A549 (cell line): Measurements from ENCODE around the gene PDE4D.

Source experiments
- CBX8 ChIP-seq: fragments of 200-600 bp; sonication (generic); IDR thresholded peaks from 2 replicates; pipeline ENCODE4 v1.6.1; 2016
- CEBPB ChIP-seq, 2 experiments: fragments of >200 bp in 1 of 2; sonication (Bioruptor Twin) in 1 of 2; formaldehyde crosslinking in 1 of 2; IDR thresholded peaks; 2 replicates each; pipeline ENCODE4 v1.6.1; 2012 to 2016
- JUN ChIP-seq, 2 experiments: fragments of >200 bp; sonication (Bioruptor Twin); formaldehyde crosslinking; IDR thresholded peaks; 2 replicates in 1 of 2; 3 replicates in 1 of 2; pipeline ENCODE4 v1.6.1; 2016 to 2017
- JUNB ChIP-seq: fragments of >200 bp; sonication (Bioruptor Twin); formaldehyde crosslinking; IDR thresholded peaks from 2 replicates; pipeline ENCODE4 v1.6.1; 2016
- MAZ ChIP-seq: fragments of 150-350 bp; IDR thresholded peaks from 2 replicates; pipeline ENCODE4 v1.6.1; 2014; ENCODE audit warnings: antibody characterized with exemption, low read depth, low read length, borderline replicate concordance
- PHF8 ChIP-seq: fragments of 200-600 bp; sonication (generic); IDR thresholded peaks from 2 replicates; pipeline ENCODE4 v1.6.1; 2016; ENCODE audit warnings: low read depth, mild to moderate bottlenecking, antibody characterized with exemption, moderate library complexity, borderline replicate concordance
- POLR2A ChIP-seq: IDR thresholded peaks from 2 replicates; pipeline ENCODE4 v1.6.1; 2012; ENCODE audit warnings: mild to moderate bottlenecking, low read length
- RAD21 ChIP-seq, 2 experiments: fragments of >200 bp in 1 of 2; sonication (Bioruptor Twin) in 1 of 2; formaldehyde crosslinking in 1 of 2; IDR thresholded peaks in 1 of 2; conservative IDR thresholded peaks in 1 of 2; 2 replicates in 1 of 2; 3 replicates in 1 of 2; pipeline ENCODE4 v1.6.1; 2012 to 2018; ENCODE audit warnings: inconsistent platforms in 1 of 2
- RFX5 ChIP-seq: fragments of 450-650 bp; IDR thresholded peaks from 2 replicates; pipeline ENCODE4 v1.7.1; 2014; ENCODE audit warnings: antibody characterized with exemption, mild to moderate bottlenecking, moderate library complexity
- TF ChIP-seq, protein P1 (sequence below): fragments of >200 bp; sonication (Bioruptor Twin); formaldehyde crosslinking; IDR thresholded peaks from 3 replicates; pipeline ENCODE4 v1.5.1; 2016
- TF ChIP-seq, protein P2 (sequence below): fragments of 200-600 bp; sonication (generic); IDR thresholded peaks from 2 replicates; pipeline ENCODE4 v1.6.1; 2016; ENCODE audit warnings: antibody characterized with exemption, mild to moderate bottlenecking, moderate library complexity
- TF ChIP-seq, protein P3 (sequence below): fragments of >200 bp; sonication (Bioruptor Twin); formaldehyde crosslinking; IDR thresholded peaks from 3 replicates; pipeline ENCODE4 v1.6.1; 2016

DNA sequence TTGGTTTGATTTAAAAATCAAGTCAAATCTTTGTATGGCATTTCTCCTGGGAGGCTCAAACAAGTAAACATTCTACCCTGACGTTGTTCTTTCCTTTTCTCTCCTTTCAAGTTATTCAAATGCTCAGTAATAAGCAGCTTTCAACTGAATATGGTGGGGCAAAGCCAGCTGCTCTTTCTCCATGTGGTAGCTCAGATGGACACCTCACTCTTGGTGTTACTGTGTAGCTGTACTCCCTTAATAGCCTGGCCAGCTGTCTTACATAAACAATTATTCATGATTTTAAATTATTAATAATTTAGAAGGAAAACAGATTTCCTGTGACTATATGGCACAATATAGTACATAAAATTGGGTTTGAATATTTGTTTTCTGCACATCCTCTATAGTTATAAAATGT, 165.2 kb downstream of the PDE4D start:
- TF ChIP-seq, protein P1, sequence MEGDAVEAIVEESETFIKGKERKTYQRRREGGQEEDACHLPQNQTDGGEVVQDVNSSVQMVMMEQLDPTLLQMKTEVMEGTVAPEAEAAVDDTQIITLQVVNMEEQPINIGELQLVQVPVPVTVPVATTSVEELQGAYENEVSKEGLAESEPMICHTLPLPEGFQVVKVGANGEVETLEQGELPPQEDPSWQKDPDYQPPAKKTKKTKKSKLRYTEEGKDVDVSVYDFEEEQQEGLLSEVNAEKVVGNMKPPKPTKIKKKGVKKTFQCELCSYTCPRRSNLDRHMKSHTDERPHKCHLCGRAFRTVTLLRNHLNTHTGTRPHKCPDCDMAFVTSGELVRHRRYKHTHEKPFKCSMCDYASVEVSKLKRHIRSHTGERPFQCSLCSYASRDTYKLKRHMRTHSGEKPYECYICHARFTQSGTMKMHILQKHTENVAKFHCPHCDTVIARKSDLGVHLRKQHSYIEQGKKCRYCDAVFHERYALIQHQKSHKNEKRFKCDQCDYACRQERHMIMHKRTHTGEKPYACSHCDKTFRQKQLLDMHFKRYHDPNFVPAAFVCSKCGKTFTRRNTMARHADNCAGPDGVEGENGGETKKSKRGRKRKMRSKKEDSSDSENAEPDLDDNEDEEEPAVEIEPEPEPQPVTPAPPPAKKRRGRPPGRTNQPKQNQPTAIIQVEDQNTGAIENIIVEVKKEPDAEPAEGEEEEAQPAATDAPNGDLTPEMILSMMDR = no peak
- TF ChIP-seq, protein P2, sequence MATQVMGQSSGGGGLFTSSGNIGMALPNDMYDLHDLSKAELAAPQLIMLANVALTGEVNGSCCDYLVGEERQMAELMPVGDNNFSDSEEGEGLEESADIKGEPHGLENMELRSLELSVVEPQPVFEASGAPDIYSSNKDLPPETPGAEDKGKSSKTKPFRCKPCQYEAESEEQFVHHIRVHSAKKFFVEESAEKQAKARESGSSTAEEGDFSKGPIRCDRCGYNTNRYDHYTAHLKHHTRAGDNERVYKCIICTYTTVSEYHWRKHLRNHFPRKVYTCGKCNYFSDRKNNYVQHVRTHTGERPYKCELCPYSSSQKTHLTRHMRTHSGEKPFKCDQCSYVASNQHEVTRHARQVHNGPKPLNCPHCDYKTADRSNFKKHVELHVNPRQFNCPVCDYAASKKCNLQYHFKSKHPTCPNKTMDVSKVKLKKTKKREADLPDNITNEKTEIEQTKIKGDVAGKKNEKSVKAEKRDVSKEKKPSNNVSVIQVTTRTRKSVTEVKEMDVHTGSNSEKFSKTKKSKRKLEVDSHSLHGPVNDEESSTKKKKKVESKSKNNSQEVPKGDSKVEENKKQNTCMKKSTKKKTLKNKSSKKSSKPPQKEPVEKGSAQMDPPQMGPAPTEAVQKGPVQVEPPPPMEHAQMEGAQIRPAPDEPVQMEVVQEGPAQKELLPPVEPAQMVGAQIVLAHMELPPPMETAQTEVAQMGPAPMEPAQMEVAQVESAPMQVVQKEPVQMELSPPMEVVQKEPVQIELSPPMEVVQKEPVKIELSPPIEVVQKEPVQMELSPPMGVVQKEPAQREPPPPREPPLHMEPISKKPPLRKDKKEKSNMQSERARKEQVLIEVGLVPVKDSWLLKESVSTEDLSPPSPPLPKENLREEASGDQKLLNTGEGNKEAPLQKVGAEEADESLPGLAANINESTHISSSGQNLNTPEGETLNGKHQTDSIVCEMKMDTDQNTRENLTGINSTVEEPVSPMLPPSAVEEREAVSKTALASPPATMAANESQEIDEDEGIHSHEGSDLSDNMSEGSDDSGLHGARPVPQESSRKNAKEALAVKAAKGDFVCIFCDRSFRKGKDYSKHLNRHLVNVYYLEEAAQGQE = no peak
- TF ChIP-seq JUNB = no peak
- TF ChIP-seq CEBPB (IDR thresholded peaks at IDR 0.05) = no peak
- TF ChIP-seq RAD21 (conservative IDR thresholded peaks at IDR 0.05 in 1 of 2, IDR thresholded peaks at IDR 0.05 in 1 of 2) = no peak
- TF ChIP-seq POLR2A = no peak
- TF ChIP-seq JUN (IDR thresholded peaks at IDR 0.05) = no peak
- TF ChIP-seq PHF8 = no peak
- TF ChIP-seq, protein P3, sequence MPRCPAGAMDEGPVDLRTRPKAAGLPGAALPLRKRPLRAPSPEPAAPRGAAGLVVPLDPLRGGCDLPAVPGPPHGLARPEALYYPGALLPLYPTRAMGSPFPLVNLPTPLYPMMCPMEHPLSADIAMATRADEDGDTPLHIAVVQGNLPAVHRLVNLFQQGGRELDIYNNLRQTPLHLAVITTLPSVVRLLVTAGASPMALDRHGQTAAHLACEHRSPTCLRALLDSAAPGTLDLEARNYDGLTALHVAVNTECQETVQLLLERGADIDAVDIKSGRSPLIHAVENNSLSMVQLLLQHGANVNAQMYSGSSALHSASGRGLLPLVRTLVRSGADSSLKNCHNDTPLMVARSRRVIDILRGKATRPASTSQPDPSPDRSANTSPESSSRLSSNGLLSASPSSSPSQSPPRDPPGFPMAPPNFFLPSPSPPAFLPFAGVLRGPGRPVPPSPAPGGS = no peak
- TF ChIP-seq RFX5 = no peak
- no peak for TF ChIP-seq MAZ
- no peak for TF ChIP-seq CBX8
